WERI-Rb-1 (cell line): ENCODE data around the gene SSB.
"Not testable (repeated sequence)": the region's sequence is repeated elsewhere in the genome, so short reads cannot be mapped to it uniquely, and the experiment has no call there.

ENCODE experiments used
- DNase-seq: peaks from one replicate; pipeline ENCODE4 v3.0.0-alpha.2; 2020
- H3K27ac ChIP-seq: fragments of 250-450 bp; sonication (Bioruptor Pico); 2 replicates; pipeline ENCODE4 v1.5.1; 2020; ENCODE audit warnings: mild to moderate bottlenecking, moderate library complexity
- H3K27me3 ChIP-seq: fragments of 250-450 bp; sonication (Bioruptor Pico); 2 replicates; pipeline ENCODE4 v1.5.1; 2021; ENCODE audit warnings: mild to moderate bottlenecking, low read depth, moderate library complexity; ENCODE audit not compliant: insufficient read depth, severe bottlenecking
- H3K36me3 ChIP-seq: fragments of 250-450 bp; sonication (Bioruptor Pico); 2 replicates; pipeline ENCODE4 v1.5.1; 2020; ENCODE audit warnings: mild to moderate bottlenecking, moderate library complexity
- H3K4me3 ChIP-seq: 2 replicates; pipeline ENCODE4 v1.5.1; 2011; ENCODE audit warnings: low read depth, mild to moderate bottlenecking, control low read depth, low read length
- H3K9me3 ChIP-seq: fragments of 250-450 bp; sonication (Bioruptor Pico); 2 replicates; pipeline ENCODE4 v1.5.1; 2021; ENCODE audit warnings: mild to moderate bottlenecking, moderate library complexity; ENCODE audit not compliant: severe bottlenecking
- TF ChIP-seq, protein P1 (sequence below): IDR thresholded peaks from 2 replicates; pipeline ENCODE4 v1.5.1; 2011; ENCODE audit warnings: low read depth, mild to moderate bottlenecking, control low read depth, inconsistent platforms, low read length

SSB gene

DNA sequence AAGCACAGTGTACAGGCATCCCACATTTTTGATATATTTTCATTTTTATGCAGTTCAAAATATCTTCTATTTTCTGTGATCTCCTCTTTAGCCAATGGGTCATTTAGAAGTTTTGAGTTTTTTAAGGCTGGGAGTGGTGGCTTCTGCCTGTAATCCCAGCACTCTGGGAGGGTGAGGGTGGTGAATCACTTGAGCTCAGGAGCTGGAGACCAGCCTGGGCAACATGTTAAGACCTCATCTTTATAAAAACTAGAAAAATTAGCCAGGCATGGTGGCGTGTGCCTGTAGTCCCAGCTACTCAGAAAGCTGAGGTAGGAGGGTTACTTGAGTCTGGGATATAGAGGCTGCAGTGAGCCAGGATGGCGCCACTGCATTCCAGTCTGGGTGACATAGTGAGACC lies 46.3 kb downstream of the SSB start:
- no peaks in the 10 kb centered on the region for H3K27me3 ChIP-seq
- TF ChIP-seq, protein P1, sequence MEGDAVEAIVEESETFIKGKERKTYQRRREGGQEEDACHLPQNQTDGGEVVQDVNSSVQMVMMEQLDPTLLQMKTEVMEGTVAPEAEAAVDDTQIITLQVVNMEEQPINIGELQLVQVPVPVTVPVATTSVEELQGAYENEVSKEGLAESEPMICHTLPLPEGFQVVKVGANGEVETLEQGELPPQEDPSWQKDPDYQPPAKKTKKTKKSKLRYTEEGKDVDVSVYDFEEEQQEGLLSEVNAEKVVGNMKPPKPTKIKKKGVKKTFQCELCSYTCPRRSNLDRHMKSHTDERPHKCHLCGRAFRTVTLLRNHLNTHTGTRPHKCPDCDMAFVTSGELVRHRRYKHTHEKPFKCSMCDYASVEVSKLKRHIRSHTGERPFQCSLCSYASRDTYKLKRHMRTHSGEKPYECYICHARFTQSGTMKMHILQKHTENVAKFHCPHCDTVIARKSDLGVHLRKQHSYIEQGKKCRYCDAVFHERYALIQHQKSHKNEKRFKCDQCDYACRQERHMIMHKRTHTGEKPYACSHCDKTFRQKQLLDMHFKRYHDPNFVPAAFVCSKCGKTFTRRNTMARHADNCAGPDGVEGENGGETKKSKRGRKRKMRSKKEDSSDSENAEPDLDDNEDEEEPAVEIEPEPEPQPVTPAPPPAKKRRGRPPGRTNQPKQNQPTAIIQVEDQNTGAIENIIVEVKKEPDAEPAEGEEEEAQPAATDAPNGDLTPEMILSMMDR, result no peak
- H3K36me3 ChIP-seq, result peaks cover 9% of the 10 kb centered on the region
- no peaks in the 10 kb centered on the region for H3K9me3 ChIP-seq
- no peak for DNase-seq
- no peak overlapping the region for H3K27ac ChIP-seq
- H3K4me3 ChIP-seq, result no peak overlapping the region

DNA sequence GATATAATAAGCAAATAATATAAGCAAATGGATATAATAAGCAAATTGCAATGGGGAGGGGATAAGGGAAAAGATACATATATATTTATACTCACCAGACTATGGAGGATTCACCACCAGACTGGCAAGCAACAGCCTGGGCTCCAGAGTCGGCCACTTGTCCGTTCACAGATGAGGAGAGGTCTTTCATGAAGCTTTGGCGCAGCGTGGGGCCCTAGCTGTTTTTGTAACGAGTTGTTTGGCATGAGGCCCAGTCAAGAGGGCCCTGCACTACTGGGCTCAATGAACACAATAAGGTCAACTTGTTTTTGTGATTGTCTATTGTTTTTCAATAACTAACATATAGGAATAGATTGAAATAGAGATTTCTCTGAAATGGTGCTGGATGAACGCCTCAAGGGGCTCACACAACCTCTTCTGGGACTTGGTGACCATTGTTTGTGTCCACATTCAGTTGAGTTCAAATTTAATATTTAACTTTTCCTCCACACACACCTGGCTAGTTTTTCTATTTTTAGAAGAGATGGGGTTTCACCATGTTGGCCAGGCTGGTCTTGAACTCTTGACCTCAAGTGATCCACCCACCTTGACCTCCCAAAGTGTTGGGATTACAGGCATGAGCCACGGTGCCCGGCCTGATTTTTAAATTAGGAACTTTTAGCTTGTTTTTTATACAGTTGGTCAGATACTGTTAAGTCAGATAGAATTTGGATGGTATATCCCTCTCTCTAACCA lies 50.5 kb downstream of the SSB start:
- H3K27ac ChIP-seq, H3K9me3 ChIP-seq, H3K27me3 ChIP-seq, H3K36me3 ChIP-seq, DNase-seq, H3K4me3 ChIP-seq: not testable (repeated sequence)

DNA sequence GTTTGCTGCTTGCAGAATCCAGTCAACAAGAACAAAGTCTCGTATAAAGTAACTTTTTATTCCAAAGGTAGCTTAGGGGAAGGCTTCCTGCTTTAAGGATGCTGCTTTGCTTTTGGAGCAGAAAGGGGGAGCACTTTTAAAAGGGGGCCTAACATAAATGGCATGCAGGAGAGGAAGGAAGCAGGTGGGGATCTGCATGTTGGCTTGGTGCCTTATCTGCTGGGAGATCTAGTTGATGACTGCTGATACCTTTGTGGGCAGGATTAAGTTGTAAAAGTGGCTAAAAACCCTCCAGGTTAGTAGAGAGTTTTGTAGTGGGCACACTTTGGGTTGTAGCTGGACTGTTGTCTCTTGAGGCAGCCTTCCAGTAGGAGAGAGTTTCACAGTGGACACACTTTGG lies 51.0 kb downstream of the SSB start:
- H3K36me3 ChIP-seq, result peaks cover 7% of the 10 kb centered on the region

DNA sequence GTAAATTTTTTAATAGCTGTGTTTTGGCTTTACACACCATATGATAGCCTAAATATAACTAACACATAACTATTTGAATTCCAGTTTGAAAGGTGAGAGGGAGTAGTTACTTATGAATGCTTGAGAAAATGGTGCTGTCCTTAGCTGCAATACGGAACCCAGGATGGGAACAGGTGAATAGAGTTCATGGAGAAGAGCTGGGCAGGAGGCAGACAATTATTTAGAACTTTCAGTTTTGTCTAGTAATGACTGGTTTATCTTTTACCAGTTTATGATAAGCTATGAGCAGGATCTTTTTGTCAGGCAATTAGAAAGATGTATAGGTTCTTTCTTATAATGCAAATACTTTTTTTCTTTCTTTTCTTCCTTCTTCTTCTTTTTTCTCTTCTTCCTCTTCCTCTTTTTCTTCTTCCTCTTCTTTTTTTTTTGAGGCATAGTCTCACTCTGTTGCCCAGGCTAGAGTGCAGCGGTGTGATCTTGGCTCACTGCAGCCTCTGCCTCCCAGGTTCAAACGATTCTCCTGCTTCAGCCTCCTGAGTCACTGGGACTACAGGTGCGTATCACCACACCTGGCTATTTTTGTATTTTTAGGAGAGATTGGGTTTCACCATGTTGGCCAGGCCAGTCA lies 54.5 kb downstream of the SSB start:
- H3K9me3 ChIP-seq, result no peaks in the 10 kb centered on the region
- no peak for DNase-seq
- TF ChIP-seq, protein P1, result no peak
- H3K36me3 ChIP-seq, result peaks cover 7% of the 10 kb centered on the region
- H3K27ac ChIP-seq, result no peak overlapping the region
- H3K4me3 ChIP-seq, result no peak overlapping the region
- H3K27me3 ChIP-seq, result no peaks in the 10 kb centered on the region

More for the DNA sequence above, 51.0 kb downstream of the SSB start:
- TF ChIP-seq, protein P1, result no peak
- Histone ChIP-seq H3K4me3 (no peak overlapping the region), H3K27me3 (no peaks in the 10 kb centered on the region), H3K27ac (no peak overlapping the region), H3K9me3 (no peaks in the 10 kb centered on the region)
- DNase-seq, result no peak

DNA sequence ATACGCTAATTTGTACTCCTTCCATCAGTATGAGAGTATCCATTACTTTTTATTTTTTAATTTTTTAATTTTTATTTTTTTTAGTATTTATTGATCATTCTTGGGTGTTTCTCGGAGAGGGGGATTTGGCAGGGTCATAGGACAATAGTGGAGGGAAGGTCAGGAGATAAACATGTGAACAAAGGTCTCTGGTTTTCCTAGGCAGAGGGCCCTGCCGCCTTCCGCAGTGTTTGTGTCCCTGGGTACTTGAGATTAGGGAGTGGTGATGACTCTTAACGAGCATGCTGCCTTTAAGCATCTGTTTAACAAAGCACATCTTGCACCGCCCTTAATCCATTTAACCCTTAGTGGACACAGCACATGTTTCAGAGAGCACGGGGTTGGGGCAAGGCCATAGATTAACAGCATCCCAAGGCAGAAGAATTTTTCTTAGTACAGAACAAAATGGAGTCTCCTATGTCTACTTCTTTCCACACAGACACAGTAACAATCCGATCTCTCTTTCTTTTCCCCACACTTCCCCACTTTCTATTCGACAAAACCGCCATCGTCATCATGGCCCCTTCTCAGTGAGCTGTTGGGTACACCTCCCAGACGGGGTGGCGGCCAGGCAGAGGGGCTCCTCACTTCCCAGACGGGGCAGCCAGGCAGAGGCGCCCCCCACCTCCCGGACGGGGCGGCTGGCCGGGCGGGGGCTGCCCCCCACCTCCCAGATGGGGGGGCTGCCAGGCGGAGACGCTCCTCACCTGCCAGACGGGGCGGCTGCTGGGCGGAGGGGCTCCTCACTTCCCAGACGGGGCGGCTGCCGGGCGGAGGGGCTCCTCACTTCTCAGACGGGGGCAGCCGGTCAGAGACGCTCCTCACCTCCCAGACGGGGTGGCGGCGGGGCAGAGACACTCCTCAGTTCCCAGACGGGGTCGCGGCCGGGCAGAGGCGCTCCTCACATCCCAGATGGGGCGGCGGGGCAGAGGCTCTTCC lies 56.9 kb downstream of the SSB start:
- not testable (repeated sequence) for H3K36me3 ChIP-seq, H3K9me3 ChIP-seq, H3K4me3 ChIP-seq, H3K27me3 ChIP-seq
- peak overlapping the region; percentile 47 for H3K27ac ChIP-seq
- DNase-seq, result peak; percentile 22

DNA sequence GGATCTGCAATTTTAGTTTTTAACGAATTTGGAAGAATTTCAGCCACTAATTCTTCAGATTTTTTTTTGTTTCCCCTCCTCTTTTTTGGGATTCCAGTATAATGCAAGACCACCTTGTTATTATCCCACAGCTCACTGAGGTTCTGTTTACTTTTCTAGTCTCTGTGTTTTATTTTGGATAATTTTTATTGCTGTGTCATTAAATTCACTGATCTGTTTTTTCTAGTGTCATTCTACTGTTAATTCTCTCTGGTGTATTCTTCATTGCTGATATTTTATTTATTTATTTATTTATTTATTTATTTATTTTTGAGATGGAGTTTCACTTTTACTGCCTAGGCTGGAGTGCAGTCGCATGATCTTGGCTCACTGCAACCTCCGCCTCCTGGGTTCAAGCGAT lies 60.8 kb downstream of the SSB start:
- Histone ChIP-seq H3K27me3 (no peaks in the 10 kb centered on the region), H3K4me3 (no peak overlapping the region), H3K27ac (no peak overlapping the region), H3K36me3 (no peaks in the 10 kb centered on the region), H3K9me3 (no peaks in the 10 kb centered on the region)
- no peak for DNase-seq
- TF ChIP-seq, protein P1, result no peak
